Measurements from ENCODE around the gene MSMO1.

GRCh38 chr4:165288639-165289422, 38.6 kb upstream of the MSMO1 start:
- TF ChIP-seq SP2 (IDR thresholded peaks at IDR 0.05; ENCODE audit: low read length): no peak
- no peak for TF ChIP-seq YY1 (IDR thresholded peaks at IDR 0.05; ENCODE audit: low read depth, low read length)
- TF ChIP-seq CTCF (IDR thresholded peaks at IDR 0.05; ENCODE audit: control extremely low read depth in 1 of 3, insufficient read depth in 1 of 3, low read depth in 1 of 3, low read length in 3 of 3): no peak
- no peak for TF ChIP-seq MAX (IDR thresholded peaks at IDR 0.05)
- TF ChIP-seq BCL11A (IDR thresholded peaks at IDR 0.05; ENCODE audit: low read depth in 2 of 2, low read length in 2 of 2): no peak
- no peak for TF ChIP-seq HDAC6 (IDR thresholded peaks at IDR 0.05; ENCODE audit: low read depth, low read length)
- no peak for TF ChIP-seq POLR2A (IDR thresholded peaks at IDR 0.05; ENCODE audit: control extremely low read depth in 1 of 2, low read depth in 2 of 2, low read length in 2 of 2)
- no peak for TF ChIP-seq POLR2AphosphoS5 (IDR thresholded peaks at IDR 0.05; ENCODE audit: low read depth, low read length)
- TF ChIP-seq EZH2 (IDR thresholded peaks at IDR 0.05; ENCODE audit: low read depth, low read length, severe bottlenecking): no peak
- no peak for TF ChIP-seq RAD21 (IDR thresholded peaks at IDR 0.05 in 1 of 2, conservative IDR thresholded peaks at IDR 0.05 in 1 of 2; ENCODE audit: low read depth in 2 of 2, low read length in 2 of 2)
- TF ChIP-seq RBBP5 (IDR thresholded peaks at IDR 0.05; ENCODE audit: borderline replicate concordance, low read depth, low read length): no peak
- no peak for TF ChIP-seq MAFK (IDR thresholded peaks at IDR 0.05; ENCODE audit: low read depth, low read length)
- TF ChIP-seq SIN3A (conservative IDR thresholded peaks at IDR 0.05 in 1 of 2, IDR thresholded peaks at IDR 0.05 in 1 of 2; ENCODE audit: low read depth in 1 of 2, low read length in 2 of 2): no peak
- no peak for TF ChIP-seq FOSL1 (IDR thresholded peaks at IDR 0.05; ENCODE audit: insufficient read depth, low read depth, low read length)
